ENCODE measurements around the gene ADGRV1. TPM values are rescaled to one million over a fixed set of nuclear protein-coding genes. Genes with fewer than 3 reads are reported as not detected.

ADGRV1 gene
- total RNA-seq, 5 donors from 2014 or later (not counting 1 experiment from before 2014, with no cell fraction given), result 0.68 to 1.6 (median 1.2) TPM; not detected in 1

- no peak for ATAC-seq (replicated peaks in 1 of 4)
- no CpG with 5 or more reads among the region's 3 CpGs for WGBS (ENCODE audit: insufficient coverage)
These were observed 628.4 kb downstream of the ADGRV1 start for GRCh38 chr5:91187032-91187431.

DNA sequence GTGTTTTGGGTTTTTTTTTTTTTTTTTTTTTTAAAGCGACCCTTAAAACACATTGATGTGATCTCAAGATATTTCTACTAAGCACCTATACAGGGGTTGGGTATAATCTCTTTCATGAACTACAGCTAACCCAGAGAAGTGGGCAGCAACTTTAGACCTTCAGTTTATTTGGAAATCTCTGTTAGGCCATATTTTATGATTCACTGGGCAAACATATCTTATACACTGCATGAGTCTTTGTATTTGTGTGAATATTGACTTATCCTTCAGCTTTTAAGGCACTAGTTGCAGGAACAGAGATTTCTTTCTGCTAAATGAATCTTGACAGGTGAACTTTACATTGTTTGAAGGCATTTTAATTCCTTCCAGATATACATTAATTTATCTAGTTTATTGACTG lies 630.2 kb downstream of the ADGRV1 start:
- ChIA-PET POLR2A (interaction anchor here (0.5 to 0.7 kb wide), 2 partner anchors 192 to 801 kb away, joined by 5 to 7 read pairs; no protein-coding TSS in a partner anchor), CTCF (no interaction called here)

More at GRCh38 chr5:91187032-91187431, 628.4 kb downstream of the ADGRV1 start:
- ChIA-PET POLR2A (no interaction called here), CTCF (interaction anchor here in 1 of 2 donors (0.5 kb wide), 1 partner anchor 1780 kb away, joined by 4 read pairs; no protein-coding TSS in a partner anchor)
- no peak overlapping the region for H3K27ac ChIP-seq (ENCODE audit: low read length)
- no peak for DNase-seq
- H3K27ac Mint-ChIP-seq, result no peak overlapping the region
- H3K27me3 Mint-ChIP-seq, result peaks cover 11 to 12% of the 10 kb centered on the region in 2 donors
- H3K9me3 ChIP-seq, result no peaks in the 10 kb centered on the region
- no peaks in the 10 kb centered on the region for H3K9me3 Mint-ChIP-seq
- no peak overlapping the region for H3K4me3 ChIP-seq (ENCODE audit: control insufficient read depth in 1 of 2, extremely low read depth in 1 of 2, low read length in 1 of 2)
- no peaks in the 10 kb centered on the region for H3K36me3 ChIP-seq (ENCODE audit: control insufficient read depth in 2 of 2, extremely low read depth in 1 of 2, insufficient read depth in 1 of 2, low read length in 1 of 2)
- no peaks in the 10 kb centered on the region for H3K36me3 Mint-ChIP-seq
- peaks cover 0 to 3% of the 10 kb centered on the region in 2 experiments for H3K4me1 ChIP-seq (ENCODE audit: control insufficient read depth in 1 of 2, extremely low read depth in 1 of 2, insufficient read depth in 2 of 2, low read length in 2 of 2)
- H3K4me3 Mint-ChIP-seq, result no peak overlapping the region
- no peaks in the 10 kb centered on the region for H3K27me3 ChIP-seq (replicated peaks in 1 of 2; ENCODE audit: control insufficient read depth in 2 of 2, extremely low read depth in 1 of 2, insufficient read depth in 2 of 2, low read length in 1 of 2)
- H3K4me1 Mint-ChIP-seq, result peaks cover 0 to 14% (median 11%) of the 10 kb centered on the region in 3 donors

GRCh38 chr5:91189480-91190313 lies 631.1 kb downstream of the ADGRV1 start:
- H3K4me3 ChIP-seq (ENCODE audit: control insufficient read depth in 1 of 2, extremely low read depth in 1 of 2, low read length in 1 of 2), result no peak overlapping the region
- ChIA-PET POLR2A (no interaction called here), CTCF (no interaction called here)
- Mint-ChIP-seq H3K36me3 (no peaks in the 10 kb centered on the region), H3K4me1 (peaks cover 0 to 1% (median 0%) of the 10 kb centered on the region in 3 donors), H3K27ac (peak overlapping the region in 1 of 2 donors; percentile 40), H3K9me3 (no peaks in the 10 kb centered on the region), H3K4me3 (peak overlapping the region in 1 of 3 donors; percentile 49), H3K27me3 (peaks cover 8 to 12% of the 10 kb centered on the region in 2 donors)
- H3K27me3 ChIP-seq (replicated peaks in 1 of 2; ENCODE audit: control insufficient read depth in 2 of 2, extremely low read depth in 1 of 2, insufficient read depth in 2 of 2, low read length in 1 of 2), result no peaks in the 10 kb centered on the region
- ATAC-seq (replicated peaks in 1 of 4) (peak in 1 of 4 experiments; percentile 32), DNase-seq (no peak)
- WGBS (ENCODE audit: insufficient coverage), result 56% methylated on average over 6 of the region's 8 CpGs
- H3K4me1 ChIP-seq (ENCODE audit: control insufficient read depth in 1 of 2, extremely low read depth in 1 of 2, insufficient read depth in 2 of 2, low read length in 2 of 2), result no peaks in the 10 kb centered on the region
- H3K36me3 ChIP-seq (ENCODE audit: control insufficient read depth in 2 of 2, extremely low read depth in 1 of 2, insufficient read depth in 1 of 2, low read length in 1 of 2), result no peaks in the 10 kb centered on the region
- H3K9me3 ChIP-seq, result no peaks in the 10 kb centered on the region
- no peak overlapping the region for H3K27ac ChIP-seq (ENCODE audit: low read length)

More for the DNA sequence above, 630.2 kb downstream of the ADGRV1 start:
- Histone ChIP-seq H3K27me3 (replicated peaks in 1 of 2; ENCODE audit: control insufficient read depth in 2 of 2, extremely low read depth in 1 of 2, insufficient read depth in 2 of 2, low read length in 1 of 2) (no peaks in the 10 kb centered on the region), H3K4me3 (ENCODE audit: control insufficient read depth in 1 of 2, extremely low read depth in 1 of 2, low read length in 1 of 2) (no peak overlapping the region), H3K36me3 (ENCODE audit: control insufficient read depth in 2 of 2, extremely low read depth in 1 of 2, insufficient read depth in 1 of 2, low read length in 1 of 2) (no peaks in the 10 kb centered on the region), H3K27ac (ENCODE audit: low read length) (no peak overlapping the region), H3K4me1 (ENCODE audit: control insufficient read depth in 1 of 2, extremely low read depth in 1 of 2, insufficient read depth in 2 of 2, low read length in 2 of 2) (no peaks in the 10 kb centered on the region), H3K9me3 (no peaks in the 10 kb centered on the region)
- no peak for ATAC-seq (replicated peaks in 1 of 4)
- no peak overlapping the region for H3K4me3 Mint-ChIP-seq
- peaks cover 0 to 3% (median 2%) of the 10 kb centered on the region in 3 donors for H3K4me1 Mint-ChIP-seq
- no peaks in the 10 kb centered on the region for H3K9me3 Mint-ChIP-seq
- H3K27ac Mint-ChIP-seq, result no peak overlapping the region
- DNase-seq, result no peak
- no peaks in the 10 kb centered on the region for H3K36me3 Mint-ChIP-seq
- no CpG with 5 or more reads among the region's 1 CpG for WGBS (ENCODE audit: insufficient coverage)
- peaks cover 11 to 12% of the 10 kb centered on the region in 2 donors for H3K27me3 Mint-ChIP-seq

- Mint-ChIP-seq H3K9me3 (no peaks in the 10 kb centered on the region), H3K4me1 (peaks cover 0 to 1% (median 0%) of the 10 kb centered on the region in 3 donors), H3K4me3 (no peak overlapping the region), H3K27ac (peak overlapping the region in 1 of 2 donors; percentile 40), H3K27me3 (peaks cover 7 to 15% of the 10 kb centered on the region in 2 donors), H3K36me3 (no peaks in the 10 kb centered on the region)
- Histone ChIP-seq H3K27ac (ENCODE audit: low read length) (no peak overlapping the region), H3K9me3 (no peaks in the 10 kb centered on the region), H3K4me1 (ENCODE audit: control insufficient read depth in 1 of 2, extremely low read depth in 1 of 2, insufficient read depth in 2 of 2, low read length in 2 of 2) (no peaks in the 10 kb centered on the region), H3K36me3 (ENCODE audit: control insufficient read depth in 2 of 2, extremely low read depth in 1 of 2, insufficient read depth in 1 of 2, low read length in 1 of 2) (no peaks in the 10 kb centered on the region), H3K27me3 (replicated peaks in 1 of 2; ENCODE audit: control insufficient read depth in 2 of 2, extremely low read depth in 1 of 2, insufficient read depth in 2 of 2, low read length in 1 of 2) (no peaks in the 10 kb centered on the region), H3K4me3 (ENCODE audit: control insufficient read depth in 1 of 2, extremely low read depth in 1 of 2, low read length in 1 of 2) (no peak overlapping the region)
- 89% methylated on average over 1 of the region's 3 CpGs for WGBS (ENCODE audit: insufficient coverage)
- no peak for DNase-seq
- ATAC-seq (replicated peaks in 1 of 4), result no peak
- POLR2A ChIA-PET, result no interaction called here
- CTCF ChIA-PET, result no interaction called here
These were observed 631.7 kb downstream of the ADGRV1 start for GRCh38 chr5:91190314-91190690.

- H3K27ac Mint-ChIP-seq, result no peak overlapping the region
- no peaks in the 10 kb centered on the region for H3K9me3 Mint-ChIP-seq
- H3K4me3 ChIP-seq (ENCODE audit: control insufficient read depth in 1 of 2, extremely low read depth in 1 of 2, low read length in 1 of 2), result no peak overlapping the region
- 87% methylated on average over 5 of the region's 8 CpGs for WGBS (ENCODE audit: insufficient coverage)
- no peak overlapping the region for H3K27ac ChIP-seq (ENCODE audit: low read length)
- CTCF ChIA-PET, result no interaction called here
- H3K36me3 Mint-ChIP-seq, result no peaks in the 10 kb centered on the region
- POLR2A ChIA-PET, result interaction anchor here in 1 of 2 donors (0.6 kb wide), 1 partner anchor 11 kb away, joined by 3 read pairs; no protein-coding TSS in a partner anchor
- peaks cover 17 to 21% of the 10 kb centered on the region in 2 donors for H3K27me3 Mint-ChIP-seq
- no peak overlapping the region for H3K4me3 Mint-ChIP-seq
- no peaks in the 10 kb centered on the region for H3K36me3 ChIP-seq (ENCODE audit: control insufficient read depth in 2 of 2, extremely low read depth in 1 of 2, insufficient read depth in 1 of 2, low read length in 1 of 2)
- no peaks in the 10 kb centered on the region for H3K4me1 Mint-ChIP-seq
- ATAC-seq (replicated peaks in 1 of 4) (no peak), DNase-seq (no peak)
- H3K9me3 ChIP-seq, result no peaks in the 10 kb centered on the region
- H3K4me1 ChIP-seq (ENCODE audit: control insufficient read depth in 1 of 2, extremely low read depth in 1 of 2, insufficient read depth in 2 of 2, low read length in 2 of 2), result no peaks in the 10 kb centered on the region
- H3K27me3 ChIP-seq (replicated peaks in 1 of 2; ENCODE audit: control insufficient read depth in 2 of 2, extremely low read depth in 1 of 2, insufficient read depth in 2 of 2, low read length in 1 of 2), result no peaks in the 10 kb centered on the region
These were observed 636.3 kb downstream of the ADGRV1 start for GRCh38 chr5:91194824-91195381.

GRCh38 chr5:91200692-91201091 lies 642.1 kb downstream of the ADGRV1 start:
- Mint-ChIP-seq H3K4me1 (no peaks in the 10 kb centered on the region), H3K27me3 (peaks cover 15 to 21% of the 10 kb centered on the region in 2 donors), H3K9me3 (no peaks in the 10 kb centered on the region), H3K36me3 (no peaks in the 10 kb centered on the region), H3K27ac (no peak overlapping the region), H3K4me3 (no peak overlapping the region)
- DNase-seq (no peak), ATAC-seq (replicated peaks in 1 of 4) (no peak)
- WGBS (ENCODE audit: insufficient coverage), result no CpG with 5 or more reads among the region's 2 CpGs
- ChIA-PET CTCF (no interaction called here), POLR2A (no interaction called here)
- H3K9me3 ChIP-seq, result no peaks in the 10 kb centered on the region
- no peaks in the 10 kb centered on the region for H3K36me3 ChIP-seq (ENCODE audit: control insufficient read depth in 2 of 2, extremely low read depth in 1 of 2, insufficient read depth in 1 of 2, low read length in 1 of 2)
- no peaks in the 10 kb centered on the region for H3K27me3 ChIP-seq (replicated peaks in 1 of 2; ENCODE audit: control insufficient read depth in 2 of 2, extremely low read depth in 1 of 2, insufficient read depth in 2 of 2, low read length in 1 of 2)
- H3K4me3 ChIP-seq (ENCODE audit: control insufficient read depth in 1 of 2, extremely low read depth in 1 of 2, low read length in 1 of 2), result no peak overlapping the region
- H3K27ac ChIP-seq (ENCODE audit: low read length), result no peak overlapping the region
- no peaks in the 10 kb centered on the region for H3K4me1 ChIP-seq (ENCODE audit: control insufficient read depth in 1 of 2, extremely low read depth in 1 of 2, insufficient read depth in 2 of 2, low read length in 2 of 2)
